LHCN-M2 (cell line): ENCODE data around the gene TRIO. TPM values are rescaled to one million over a fixed set of nuclear protein-coding genes. Genes with fewer than 3 reads are reported as not detected.
A peak's percentile ranks its signal among the peaks of the same experiment; 100 is the strongest.

Experiments used
- DNase-seq: peaks from one replicate; pipeline ENCODE4 v3.0.0-alpha.2; 2012; ENCODE audit warnings: low read depth
- total RNA-seq: library from RNA; depleted of rRNA; stranded (reverse); fragments of >200 nt; gene quantifications from 2 replicates; pipeline ENCODE4 v1.2.3, GENCODE V29; 2014

Gene TRIO
- total RNA-seq, 1 experiment from 2014 or later: 168 TPM

GRCh38 chr5:14122089-14122488 lies 21.1 kb upstream of the TRIO start:
- DNase-seq: peak; percentile 32

- no peak for DNase-seq
These were observed 19.6 kb upstream of the TRIO start for GRCh38 chr5:14123551-14123950.

- DNase-seq: no peak
These were observed 19.1 kb upstream of the TRIO start for GRCh38 chr5:14123974-14124482.

GRCh38 chr5:14125262-14125661 lies 17.9 kb upstream of the TRIO start:
- DNase-seq: no peak

- no peak for DNase-seq
These were observed 15.6 kb upstream of the TRIO start for GRCh38 chr5:14127587-14127986.

- no peak for DNase-seq
These were observed 15.1 kb upstream of the TRIO start for GRCh38 chr5:14128079-14128478.

- no peak for DNase-seq
These were observed 14.0 kb upstream of the TRIO start for GRCh38 chr5:14129123-14129522.

- no peak for DNase-seq
These were observed 11.2 kb upstream of the TRIO start for GRCh38 chr5:14131855-14132503.

GRCh38 chr5:14133394-14133793 lies 9.7 kb upstream of the TRIO start:
- DNase-seq: no peak

- DNase-seq: no peak
These were observed 9.1 kb upstream of the TRIO start for GRCh38 chr5:14134083-14134482.

GRCh38 chr5:14134771-14135170 lies 8.4 kb upstream of the TRIO start:
- DNase-seq: no peak

- no peak for DNase-seq
These were observed 7.5 kb upstream of the TRIO start for GRCh38 chr5:14135621-14136020.

GRCh38 chr5:14136228-14136627 lies 6.9 kb upstream of the TRIO start:
- DNase-seq: no peak

- DNase-seq: peak; percentile 51
These were observed 4.3 kb upstream of the TRIO start for GRCh38 chr5:14138608-14139540.

- no peak for DNase-seq
These were observed 1.4 kb upstream of the TRIO start for GRCh38 chr5:14141764-14142163.

- no peak for DNase-seq
These were observed 828 bp upstream of the TRIO start for GRCh38 chr5:14142202-14142826.

GRCh38 chr5:14143546-14143840 lies 351 bp downstream of the TRIO start:
- DNase-seq: no peak

- DNase-seq: no peak
These were observed 871 bp downstream of the TRIO start for GRCh38 chr5:14143841-14144585.

- DNase-seq: peak; percentile 83
These were observed 1.7 kb downstream of the TRIO start for GRCh38 chr5:14144586-14145434.

GRCh38 chr5:14145435-14146334 lies 2.5 kb downstream of the TRIO start:
- DNase-seq: no peak
